IPS-15b (cell line): ENCODE measurements around the gene APOF.
"Not testable (repeated sequence)": the region's sequence is repeated elsewhere in the genome, so short reads cannot be mapped to it uniquely, and the experiment has no call there.

ENCODE experiments used
- H3K27me3 ChIP-seq: one replicate; pipeline ENCODE4 v1.6.1; 2013; ENCODE audit warnings: low read length; ENCODE audit not compliant: control insufficient read depth, insufficient read depth
- H3K36me3 ChIP-seq: one replicate; pipeline ENCODE4 v1.6.1; 2013; ENCODE audit warnings: low read length; ENCODE audit not compliant: control insufficient read depth, insufficient read depth
- H3K4me1 ChIP-seq: one replicate; pipeline ENCODE4 v1.6.1; 2013; ENCODE audit warnings: mild to moderate bottlenecking, low read length; ENCODE audit not compliant: control insufficient read depth, insufficient read depth
- H3K4me3 ChIP-seq: one replicate; pipeline ENCODE4 v1.5.1; 2013; ENCODE audit warnings: low read depth, low read length
- H3K9ac ChIP-seq: one replicate; pipeline ENCODE4 v1.6.1; 2013; ENCODE audit warnings: low read depth, mild to moderate bottlenecking, low read length
- H3K9me3 ChIP-seq: one replicate; pipeline ENCODE4 v1.6.1; 2013; ENCODE audit warnings: mild to moderate bottlenecking, low read length; ENCODE audit not compliant: control insufficient read depth, insufficient read depth

APOF gene

GRCh38 chr12:56321610-56322009 lies 41.0 kb downstream of the APOF start:
- H3K9me3 ChIP-seq, H3K9ac ChIP-seq, H3K27me3 ChIP-seq, H3K4me1 ChIP-seq, H3K4me3 ChIP-seq: not testable (repeated sequence)
- H3K36me3 ChIP-seq, result peaks cover 13% of the 10 kb centered on the region

GRCh38 chr12:56321027-56321426 lies 41.6 kb downstream of the APOF start:
- Histone ChIP-seq H3K27me3 (no peaks in the 10 kb centered on the region), H3K4me1 (no peaks in the 10 kb centered on the region), H3K36me3 (peaks cover 7% of the 10 kb centered on the region), H3K4me3 (no peak overlapping the region), H3K9ac (no peak overlapping the region), H3K9me3 (no peaks in the 10 kb centered on the region)

- no peaks in the 10 kb centered on the region for H3K9me3 ChIP-seq
- no peak overlapping the region for H3K9ac ChIP-seq
- peaks cover 8% of the 10 kb centered on the region for H3K36me3 ChIP-seq
- peaks cover 3% of the 10 kb centered on the region for H3K4me1 ChIP-seq
- H3K27me3 ChIP-seq, result no peaks in the 10 kb centered on the region
- no peak overlapping the region for H3K4me3 ChIP-seq
These were observed 45.0 kb downstream of the APOF start for GRCh38 chr12:56317675-56318074.

GRCh38 chr12:56315622-56316473 lies 46.8 kb downstream of the APOF start, which contains the start of gene CNPY2:
Gene CNPY2 (minus strand): TSS chr12:56315988. CDS start chr12:56315217, 771 bp downstream.
- H3K36me3 ChIP-seq, result peaks cover 14% of the 10 kb centered on the region
- peaks cover 3% of the 10 kb centered on the region for H3K4me1 ChIP-seq
- peak within 1 kb of the TSS; percentile 100 for H3K4me3 ChIP-seq
- H3K9me3 ChIP-seq, result no peaks in the 10 kb centered on the region
- H3K9ac ChIP-seq, result peak within 1 kb of the TSS; percentile 99
- H3K27me3 ChIP-seq, result no peaks in the 10 kb centered on the region

GRCh38 chr12:56315249-56315621 lies 47.4 kb downstream of the APOF start:
- Histone ChIP-seq H3K27me3 (no peaks in the 10 kb centered on the region), H3K9me3 (no peaks in the 10 kb centered on the region), H3K4me1 (peaks cover 3% of the 10 kb centered on the region), H3K9ac (peak overlapping the region; percentile 99), H3K36me3 (peaks cover 20% of the 10 kb centered on the region), H3K4me3 (peak overlapping the region; percentile 100)

- H3K4me1 ChIP-seq, result peaks cover 3% of the 10 kb centered on the region
- peaks cover 30% of the 10 kb centered on the region for H3K36me3 ChIP-seq
- no peaks in the 10 kb centered on the region for H3K27me3 ChIP-seq
- H3K9me3 ChIP-seq, result no peaks in the 10 kb centered on the region
- no peak overlapping the region for H3K9ac ChIP-seq
- no peak overlapping the region for H3K4me3 ChIP-seq
These were observed 51.7 kb downstream of the APOF start for GRCh38 chr12:56311003-56311402.
